Smooth muscle cell of the brain vasculature (primary cell): ENCODE results near the gene GBX2.

ENCODE experiments used
- DNase-seq: peaks from one replicate; pipeline ENCODE4 v3.0.0-alpha.2; 2012; ENCODE audit warnings: low read depth, low spot score

GBX2 gene

GRCh38 chr2:236117861-236118269 lies 50.3 kb downstream of the GBX2 start:
- DNase-seq: no peak

GRCh38 chr2:236117401-236117800 lies 50.8 kb downstream of the GBX2 start:
- DNase-seq: no peak
